ENCODE measurements around the gene SCLT1. TPM values are rescaled to one million over a fixed set of nuclear protein-coding genes. Genes with fewer than 3 reads are reported as not detected.

The SCLT1 gene
- total RNA-seq, result 3.9 and 8.6 TPM in 2 replicates

GRCh38 chr4:129093191-129093920 is at the start of gene SCLT1:
SCLT1 (minus strand) TSS chr4:129093539; CDS start chr4:129093103, 436 bp downstream.

GRCh38 chr4:129095811-129096454 is 2.6 kb upstream of the SCLT1 start, which contains the start of gene C4orf33:
C4orf33 (plus strand) TSS chr4:129096152; CDS start chr4:129102611, 6,459 bp downstream.

Other genes starting within 250 kb of the SCLT1 start
- gene C4orf33, start 2.6 kb upstream of the SCLT1 start, total RNA-seq, result 4.1 and 4.2 TPM in 2 replicates